GM18507 (cell line): ENCODE data around the gene FCGR3B.
"Not testable (repeated sequence)": the region's sequence is repeated elsewhere in the genome, so short reads cannot be mapped to it uniquely, and the experiment has no call there.

Experiments
- DNase-seq: peaks from one replicate; pipeline ENCODE4 v3.0.0; 2011; ENCODE audit warnings: low read depth; ENCODE audit not compliant: insufficient read length; ENCODE audit errors: extremely low spot score
- FAIRE-seq: peaks from 2 replicates; lab custom pipeline; 2011; peaks lifted over from hg19 to GRCh38; lab: Jason Lieb, UNC

FCGR3B gene

GRCh38 chr1:161579856-161580507, 51.0 kb downstream of the FCGR3B start:
- peak; percentile 36 for FAIRE-seq
- DNase-seq, result not testable (repeated sequence)

GRCh38 chr1:161576676-161577075, 54.3 kb downstream of the FCGR3B start:
- DNase-seq, result not testable (repeated sequence)
- peak; percentile 52 for FAIRE-seq
